Choroid plexus epithelial cell (primary cell): Measurements from ENCODE around the gene WEE1.

ENCODE experiments used
- DNase-seq: peaks from one replicate; pipeline ENCODE4 v3.0.0-alpha.2; 2010; ENCODE audit warnings: low read depth
- H3K4me3 ChIP-seq: 2 replicates; pipeline ENCODE4 v1.5.1; 2011; ENCODE audit warnings: low read depth, mild to moderate bottlenecking, control low read depth, low read length, moderate library complexity
- TF ChIP-seq, protein P1 (sequence below): conservative IDR thresholded peaks from 2 replicates; pipeline ENCODE4 v1.5.1; 2011; ENCODE audit warnings: low read depth, mild to moderate bottlenecking, control low read depth, inconsistent platforms, low read length, moderate library complexity

Gene WEE1

DNA sequence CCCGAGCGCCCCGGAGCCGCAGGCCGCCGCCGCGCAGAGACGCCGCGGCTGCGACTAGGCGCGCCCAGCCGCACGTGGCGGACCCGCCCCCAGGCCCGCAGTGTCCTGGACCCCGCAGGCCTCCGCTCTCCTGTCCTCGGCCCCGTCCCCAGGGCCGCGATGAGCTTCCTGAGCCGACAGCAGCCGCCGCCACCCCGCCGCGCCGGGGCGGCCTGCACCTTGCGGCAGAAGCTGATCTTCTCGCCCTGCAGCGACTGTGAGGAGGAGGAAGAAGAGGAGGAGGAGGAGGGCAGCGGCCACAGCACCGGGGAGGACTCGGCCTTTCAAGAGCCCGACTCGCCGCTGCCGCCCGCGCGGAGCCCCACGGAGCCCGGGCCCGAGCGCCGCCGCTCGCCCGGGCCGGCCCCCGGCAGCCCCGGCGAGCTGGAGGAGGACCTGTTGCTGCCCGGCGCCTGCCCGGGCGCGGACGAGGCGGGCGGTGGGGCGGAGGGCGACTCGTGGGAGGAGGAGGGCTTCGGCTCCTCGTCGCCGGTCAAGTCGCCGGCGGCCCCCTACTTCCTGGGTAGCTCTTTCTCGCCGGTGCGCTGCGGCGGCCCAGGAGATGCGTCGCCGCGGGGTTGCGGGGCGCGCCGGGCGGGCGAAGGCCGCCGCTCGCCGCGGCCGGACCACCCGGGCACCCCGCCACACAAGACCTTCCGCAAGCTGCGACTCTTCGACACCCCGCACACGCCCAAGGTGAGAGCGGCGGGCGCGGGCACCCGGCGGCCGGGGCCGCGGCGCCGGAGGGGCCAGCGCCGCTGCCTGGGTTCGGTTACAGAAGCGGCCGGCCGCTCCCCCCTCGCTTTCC, 528 bp downstream of the WEE1 start:
- DNase-seq, result no peak
- TF ChIP-seq, protein P1, sequence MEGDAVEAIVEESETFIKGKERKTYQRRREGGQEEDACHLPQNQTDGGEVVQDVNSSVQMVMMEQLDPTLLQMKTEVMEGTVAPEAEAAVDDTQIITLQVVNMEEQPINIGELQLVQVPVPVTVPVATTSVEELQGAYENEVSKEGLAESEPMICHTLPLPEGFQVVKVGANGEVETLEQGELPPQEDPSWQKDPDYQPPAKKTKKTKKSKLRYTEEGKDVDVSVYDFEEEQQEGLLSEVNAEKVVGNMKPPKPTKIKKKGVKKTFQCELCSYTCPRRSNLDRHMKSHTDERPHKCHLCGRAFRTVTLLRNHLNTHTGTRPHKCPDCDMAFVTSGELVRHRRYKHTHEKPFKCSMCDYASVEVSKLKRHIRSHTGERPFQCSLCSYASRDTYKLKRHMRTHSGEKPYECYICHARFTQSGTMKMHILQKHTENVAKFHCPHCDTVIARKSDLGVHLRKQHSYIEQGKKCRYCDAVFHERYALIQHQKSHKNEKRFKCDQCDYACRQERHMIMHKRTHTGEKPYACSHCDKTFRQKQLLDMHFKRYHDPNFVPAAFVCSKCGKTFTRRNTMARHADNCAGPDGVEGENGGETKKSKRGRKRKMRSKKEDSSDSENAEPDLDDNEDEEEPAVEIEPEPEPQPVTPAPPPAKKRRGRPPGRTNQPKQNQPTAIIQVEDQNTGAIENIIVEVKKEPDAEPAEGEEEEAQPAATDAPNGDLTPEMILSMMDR, result no peak
- H3K4me3 ChIP-seq, result peak overlapping the region; percentile 83

DNA sequence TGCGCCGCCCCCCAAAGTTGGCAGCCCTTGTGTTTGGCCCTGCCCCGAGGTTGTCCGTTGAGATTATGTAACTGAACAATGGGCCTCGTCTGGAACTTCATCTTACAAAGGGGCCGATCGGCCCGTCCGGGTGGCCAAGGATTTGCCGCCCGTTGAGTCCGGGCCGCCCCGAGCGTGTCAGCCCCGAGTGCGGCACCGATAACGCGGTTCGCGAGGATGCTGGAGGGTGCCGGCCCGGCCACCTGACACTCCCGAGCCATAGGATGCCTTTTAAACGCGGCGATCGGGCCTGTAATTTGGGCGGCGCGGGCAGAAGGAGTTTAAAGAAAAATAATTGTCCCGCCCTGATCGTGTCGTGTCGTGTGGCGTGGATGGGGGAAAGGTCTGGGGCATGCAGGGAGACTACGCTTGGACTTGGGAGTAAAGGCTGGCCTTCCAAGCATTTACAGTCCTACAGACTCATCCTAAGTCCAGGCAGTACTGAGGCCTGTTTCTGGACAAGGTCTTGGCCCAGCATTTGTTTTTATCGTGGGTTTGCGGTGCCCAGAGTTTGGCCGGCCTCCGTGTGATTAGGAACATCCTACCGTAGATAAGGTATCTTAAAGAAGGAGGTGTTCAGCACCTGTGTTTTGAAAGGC, 1.3 kb downstream of the WEE1 start:
- peak; percentile 47 for DNase-seq
- TF ChIP-seq, protein P1, result no peak
- peak overlapping the region; percentile 83 for H3K4me3 ChIP-seq

DNA sequence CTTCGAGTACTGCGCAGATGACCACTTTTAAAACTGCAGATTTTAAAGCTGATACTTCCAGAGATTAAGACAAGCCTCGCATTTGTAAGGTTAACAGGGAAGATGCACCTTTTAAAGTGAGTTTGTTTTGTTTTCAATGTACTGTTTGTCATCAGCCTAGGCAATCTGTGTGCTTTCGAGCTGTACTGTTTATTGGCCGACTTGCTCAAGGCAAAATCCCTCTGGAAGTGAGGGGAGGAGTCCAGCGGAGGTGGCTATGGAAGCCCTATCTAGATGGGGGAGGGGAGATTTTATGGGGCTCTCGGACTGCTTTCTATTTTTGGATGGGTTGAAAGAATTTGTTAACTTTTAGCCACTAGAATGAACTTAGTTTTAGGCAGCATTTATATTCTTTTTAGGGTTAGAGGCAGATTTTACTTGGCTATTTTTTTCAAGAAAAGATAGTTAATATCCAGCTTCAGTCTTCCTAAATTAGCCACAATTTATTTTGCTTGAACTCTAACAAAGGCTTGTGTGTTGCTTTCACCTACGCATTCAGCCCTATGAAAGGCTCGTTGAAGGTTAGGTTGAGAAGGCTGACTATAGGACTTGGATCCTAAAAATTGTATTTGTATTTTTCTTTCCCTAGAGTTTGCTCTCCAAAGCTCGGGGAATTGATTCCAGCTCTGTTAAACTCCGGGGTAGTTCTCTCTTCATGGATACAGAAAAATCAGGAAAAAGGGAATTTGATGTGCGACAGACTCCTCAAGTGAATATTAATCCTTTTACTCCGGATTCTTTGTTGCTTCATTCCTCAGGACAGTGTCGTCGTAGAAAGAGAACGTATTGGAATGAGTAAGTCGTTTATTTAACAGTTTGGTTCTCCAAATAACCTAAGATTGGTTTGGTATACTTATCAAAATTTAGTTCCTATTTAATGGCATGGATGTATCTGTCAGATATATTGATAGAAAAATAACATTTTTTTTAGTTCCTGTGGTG, 2.1 kb downstream of the WEE1 start:
- TF ChIP-seq, protein P1, result no peak
- peak overlapping the region; percentile 83 for H3K4me3 ChIP-seq
- DNase-seq, result peak; percentile 88

DNA sequence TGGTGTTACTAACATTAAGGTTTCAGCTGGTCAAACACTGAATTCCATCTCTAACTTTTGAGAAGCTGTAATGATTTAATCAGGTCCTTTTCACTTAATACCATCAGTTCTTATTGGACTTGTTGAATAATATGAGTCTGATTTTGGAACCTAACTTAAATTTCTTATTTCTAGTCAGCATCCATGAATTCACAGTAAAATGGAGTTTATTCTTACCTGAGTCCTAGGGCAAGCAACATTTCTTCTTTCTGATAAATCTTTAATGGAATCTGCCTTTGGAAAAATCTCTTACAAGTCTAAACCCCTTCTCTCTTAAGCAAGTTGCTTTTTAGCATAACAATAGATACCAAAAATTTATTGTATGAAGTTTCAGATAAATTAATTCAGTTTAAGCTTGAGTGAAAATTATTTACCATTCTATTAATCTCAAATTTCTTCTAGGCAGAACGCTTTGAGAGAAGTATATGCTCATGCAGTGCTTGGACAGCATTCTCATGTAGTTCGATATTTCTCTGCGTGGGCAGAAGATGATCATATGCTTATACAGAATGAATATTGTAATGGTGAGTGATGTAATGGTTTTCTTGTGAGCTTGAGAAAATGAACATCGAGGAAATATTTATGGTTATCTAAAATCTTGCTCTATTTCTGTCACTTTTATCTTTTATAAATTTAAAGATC, 3.4 kb downstream of the WEE1 start:
- H3K4me3 ChIP-seq, result peak overlapping the region; percentile 83
- TF ChIP-seq, protein P1, result no peak
- DNase-seq, result peak; percentile 70

DNA sequence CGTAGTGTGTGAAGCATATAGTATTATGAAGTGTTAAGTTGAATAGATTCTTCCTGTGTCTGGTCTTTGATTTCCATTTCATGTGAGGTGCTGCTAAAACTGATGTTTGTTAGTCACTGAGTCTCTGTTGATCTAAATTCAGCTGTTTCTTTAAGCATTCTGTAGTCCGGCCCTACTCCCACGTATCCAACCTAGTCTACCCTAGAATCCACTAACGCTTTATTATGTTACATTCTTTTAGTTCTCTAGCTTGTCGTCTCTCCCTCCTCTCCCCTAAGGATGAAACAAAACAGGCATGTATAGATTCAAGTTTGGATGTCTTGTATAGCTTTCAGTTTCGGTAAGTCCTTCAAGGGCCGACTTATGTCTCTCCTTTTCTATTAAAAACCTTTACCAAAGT, 4.1 kb downstream of the WEE1 start:
- TF ChIP-seq, protein P1, result no peak
- peak; percentile 57 for DNase-seq
- peak overlapping the region; percentile 83 for H3K4me3 ChIP-seq

DNA sequence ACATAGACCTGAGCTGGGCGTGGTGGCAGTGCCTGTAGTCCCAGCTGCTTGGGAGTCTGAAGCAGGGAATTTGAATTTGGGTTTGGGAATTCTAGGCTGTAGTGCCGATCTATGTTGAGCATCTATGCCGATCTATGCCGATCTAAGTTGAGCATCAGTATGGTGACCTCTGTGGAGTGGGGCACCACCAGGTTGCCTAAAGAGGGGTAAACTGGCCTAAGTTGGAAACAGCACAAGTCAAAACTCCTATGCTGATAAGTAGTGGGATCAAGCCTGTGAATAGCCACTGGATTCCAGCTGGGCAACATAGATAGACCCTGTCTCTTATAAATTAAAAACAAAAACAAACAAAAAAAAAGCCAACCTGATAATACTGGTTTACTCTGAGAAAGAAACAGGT, 7.4 kb downstream of the WEE1 start:
- TF ChIP-seq, protein P1, result no peak
- DNase-seq, result no peak
- H3K4me3 ChIP-seq, result no peak overlapping the region
